ENCODE data around the gene LIPK.

DNA sequence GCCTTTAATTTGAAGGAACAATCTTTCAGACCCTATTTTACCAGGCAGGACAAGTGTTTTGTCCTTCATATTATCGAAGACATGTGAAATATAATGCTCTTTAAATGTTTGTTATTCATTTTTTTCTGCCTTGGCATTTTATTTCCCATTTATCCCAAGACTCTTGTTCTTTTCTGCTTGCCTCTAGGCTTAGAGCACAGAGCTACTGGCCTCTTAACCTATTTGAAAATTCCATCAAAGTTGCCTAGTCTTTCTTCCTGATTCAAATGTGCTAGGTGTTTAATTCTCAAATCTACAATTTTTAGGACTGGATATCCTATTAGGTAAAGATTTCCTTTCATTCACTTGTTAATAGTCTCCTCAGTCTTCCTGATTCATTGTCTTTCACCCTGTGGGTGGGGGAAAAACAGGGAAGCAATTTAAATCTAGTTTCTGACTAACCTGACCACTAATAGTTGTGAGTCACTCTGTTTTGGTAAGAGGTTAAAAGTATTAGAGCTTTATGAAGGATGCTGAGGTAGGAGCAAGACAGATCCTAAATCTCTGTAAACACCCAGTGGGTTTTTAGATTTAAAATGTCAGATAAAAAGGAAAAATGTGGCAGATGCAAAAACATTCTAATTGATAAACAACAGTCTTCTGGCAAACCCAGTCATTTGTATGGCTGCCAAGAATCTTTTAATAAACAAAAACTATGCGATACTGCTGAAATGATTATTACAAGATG is 1.5 kb downstream of the LIPK start:
- TF ChIP-seq, protein P1, sequence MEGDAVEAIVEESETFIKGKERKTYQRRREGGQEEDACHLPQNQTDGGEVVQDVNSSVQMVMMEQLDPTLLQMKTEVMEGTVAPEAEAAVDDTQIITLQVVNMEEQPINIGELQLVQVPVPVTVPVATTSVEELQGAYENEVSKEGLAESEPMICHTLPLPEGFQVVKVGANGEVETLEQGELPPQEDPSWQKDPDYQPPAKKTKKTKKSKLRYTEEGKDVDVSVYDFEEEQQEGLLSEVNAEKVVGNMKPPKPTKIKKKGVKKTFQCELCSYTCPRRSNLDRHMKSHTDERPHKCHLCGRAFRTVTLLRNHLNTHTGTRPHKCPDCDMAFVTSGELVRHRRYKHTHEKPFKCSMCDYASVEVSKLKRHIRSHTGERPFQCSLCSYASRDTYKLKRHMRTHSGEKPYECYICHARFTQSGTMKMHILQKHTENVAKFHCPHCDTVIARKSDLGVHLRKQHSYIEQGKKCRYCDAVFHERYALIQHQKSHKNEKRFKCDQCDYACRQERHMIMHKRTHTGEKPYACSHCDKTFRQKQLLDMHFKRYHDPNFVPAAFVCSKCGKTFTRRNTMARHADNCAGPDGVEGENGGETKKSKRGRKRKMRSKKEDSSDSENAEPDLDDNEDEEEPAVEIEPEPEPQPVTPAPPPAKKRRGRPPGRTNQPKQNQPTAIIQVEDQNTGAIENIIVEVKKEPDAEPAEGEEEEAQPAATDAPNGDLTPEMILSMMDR (IDR thresholded peaks at IDR 0.05), result no peak
- TF ChIP-seq POLR2A (IDR thresholded peaks at IDR 0.05), result no peak
